WTC11 (cell line): ENCODE measurements around the gene RHOBTB3. TPM values are rescaled to one million over a fixed set of nuclear protein-coding genes. Genes with fewer than 3 reads are reported as not detected.

ENCODE experiments used
- ATAC-seq: fragments of 200-7000 bp; cut with Tn5 transposase; 2 replicates; pipeline ENCODE4 v1.10.0; 2021; ENCODE audit warnings: mild to moderate bottlenecking, moderate library complexity
- CTCF ChIA-PET: fragments of 300-600 bp; sonication (Branson Sonifier 250); formaldehyde crosslinking; loops from one replicate; lab custom pipeline; 2021; ENCODE audit warnings: antibody characterized with exemption; lab: Charles Lee
- POLR2A ChIA-PET: fragments of 350-600 bp; sonication (Branson Sonifier 250); formaldehyde crosslinking; loops from one replicate; lab custom pipeline; 2021; ENCODE audit warnings: antibody characterized with exemption; lab: Charles Lee
- DNase-seq: peaks from one replicate; pipeline ENCODE4 v3.0.0; 2021; ENCODE audit warnings: low spot score
- H3K27ac Mint-ChIP-seq: 2 replicates; pipeline ENCODE4 v1.8.0; 2021; ENCODE audit warnings: mixed read lengths
- H3K27me3 Mint-ChIP-seq: 2 replicates; pipeline ENCODE4 v1.8.0; 2021; ENCODE audit warnings: low read depth, mild to moderate bottlenecking, moderate library complexity, mixed read lengths
- H3K36me3 Mint-ChIP-seq: 2 replicates; pipeline ENCODE4 v1.8.0; 2021; ENCODE audit warnings: mixed read lengths
- H3K4me1 Mint-ChIP-seq: 2 replicates; pipeline ENCODE4 v1.8.0; 2022; ENCODE audit warnings: mixed read lengths
- H3K4me3 Mint-ChIP-seq: 2 replicates; pipeline ENCODE4 v1.8.0; 2021; ENCODE audit warnings: mild to moderate bottlenecking, moderate library complexity, mixed read lengths
- H3K9me3 Mint-ChIP-seq: 2 replicates; pipeline ENCODE4 v1.8.0; 2021; ENCODE audit warnings: mixed read lengths
- CBFB ChIP-seq: sonication (generic); formaldehyde crosslinking; IDR thresholded peaks from 2 replicates; pipeline ENCODE4 v1.8.1; 2022; ENCODE audit warnings: mild to moderate bottlenecking, low read depth, missing genetic modification reagents
- CREB1 ChIP-seq: sonication (generic); formaldehyde crosslinking; IDR thresholded peaks from 2 replicates; pipeline ENCODE4 v1.8.0; 2023; ENCODE audit warnings: mild to moderate bottlenecking, missing genetic modification reagents
- CREM ChIP-seq: sonication (generic); formaldehyde crosslinking; IDR thresholded peaks from 2 replicates; pipeline ENCODE4 v1.8.1; 2022; ENCODE audit warnings: mild to moderate bottlenecking, missing genetic modification reagents, moderate library complexity
- FOXK1 ChIP-seq: sonication (generic); formaldehyde crosslinking; IDR thresholded peaks from 2 replicates; pipeline ENCODE4 v1.8.0; 2022; ENCODE audit warnings: mild to moderate bottlenecking, moderate library complexity, missing genetic modification reagents
- GABPB1 ChIP-seq: sonication (generic); formaldehyde crosslinking; IDR thresholded peaks from 2 replicates; pipeline ENCODE4 v1.8.1; 2023; ENCODE audit warnings: mild to moderate bottlenecking, missing genetic modification reagents
- GTF2I ChIP-seq: fragments of 250-450 bp; sonication (Bioruptor Pico); conservative IDR thresholded peaks from 2 replicates; pipeline ENCODE4 v1.4.0; 2021; ENCODE audit warnings: mild to moderate bottlenecking
- KAT7 ChIP-seq: sonication (generic); formaldehyde crosslinking; IDR thresholded peaks from 2 replicates; pipeline ENCODE4 v1.8.1; 2023; ENCODE audit warnings: missing genetic modification reagents, mild to moderate bottlenecking, borderline replicate concordance
- NFATC4 ChIP-seq: fragments of 250-450 bp; sonication (Bioruptor Pico); IDR thresholded peaks from 2 replicates; pipeline ENCODE4 v1.9.0; 2021; ENCODE audit warnings: mild to moderate bottlenecking
- NFYB ChIP-seq: sonication (generic); formaldehyde crosslinking; conservative IDR thresholded peaks from 2 replicates; pipeline ENCODE4 v1.8.0; 2022; ENCODE audit warnings: low read depth, missing genetic modification reagents
- SP1 ChIP-seq: sonication (generic); formaldehyde crosslinking; conservative IDR thresholded peaks from 2 replicates; pipeline ENCODE4 v1.8.1; 2022; ENCODE audit warnings: missing genetic modification reagents
- TCF7 ChIP-seq: sonication (generic); formaldehyde crosslinking; IDR thresholded peaks from 2 replicates; pipeline ENCODE4 v1.8.0; 2022; ENCODE audit warnings: mild to moderate bottlenecking, low read depth, missing genetic modification reagents, moderate library complexity
- ZBTB21 ChIP-seq: sonication (generic); formaldehyde crosslinking; IDR thresholded peaks from 2 replicates; pipeline ENCODE4 v1.8.1; 2023; ENCODE audit warnings: mild to moderate bottlenecking, missing genetic modification reagents, borderline replicate concordance
- ZNF263 ChIP-seq: sonication (generic); formaldehyde crosslinking; IDR thresholded peaks from 2 replicates; pipeline ENCODE4 v1.8.1; 2022; ENCODE audit warnings: low read depth, mild to moderate bottlenecking, moderate library complexity, missing genetic modification reagents
- total RNA-seq: library from RNA; stranded (reverse); gene quantifications from 3 replicates; pipeline ENCODE4 v1.2.3, GENCODE V29; 2021
- TF ChIP-seq, protein P1 (sequence below): sonication (generic); formaldehyde crosslinking; IDR thresholded peaks from 2 replicates; pipeline ENCODE4 v1.8.0; 2023; ENCODE audit warnings: missing genetic modification reagents
- TF ChIP-seq, protein P2 (sequence below): sonication (generic); formaldehyde crosslinking; IDR thresholded peaks from 2 replicates; pipeline ENCODE4 v1.8.1; 2022; ENCODE audit warnings: low read depth, missing genetic modification reagents, borderline replicate concordance
- TF ChIP-seq, protein P3 (sequence below): sonication (generic); formaldehyde crosslinking; IDR thresholded peaks from 2 replicates; pipeline ENCODE4 v1.8.1; 2023; ENCODE audit warnings: mild to moderate bottlenecking, moderate library complexity, missing genetic modification reagents
- TF ChIP-seq, protein P4 (sequence below): sonication (generic); formaldehyde crosslinking; IDR thresholded peaks from 2 replicates; pipeline ENCODE4 v1.8.1; 2022; ENCODE audit warnings: missing genetic modification reagents, borderline replicate concordance
- TF ChIP-seq, protein P5 (sequence below): sonication (generic); formaldehyde crosslinking; IDR thresholded peaks from 2 replicates; pipeline ENCODE4 v1.8.1; 2023; ENCODE audit warnings: mild to moderate bottlenecking, missing genetic modification reagents
- TF ChIP-seq, protein P6 (sequence below): sonication (generic); formaldehyde crosslinking; IDR thresholded peaks from 2 replicates; pipeline ENCODE4 v1.8.0; 2022; ENCODE audit warnings: mild to moderate bottlenecking, missing genetic modification reagents
- TF ChIP-seq, protein P7 (sequence below): fragments of 250-450 bp; sonication (Bioruptor Pico); conservative IDR thresholded peaks from 2 replicates; pipeline ENCODE4 v1.9.0; 2021; ENCODE audit warnings: mild to moderate bottlenecking

Gene RHOBTB3
- total RNA-seq, 1 experiment from 2014 or later = 13.8 TPM

DNA sequence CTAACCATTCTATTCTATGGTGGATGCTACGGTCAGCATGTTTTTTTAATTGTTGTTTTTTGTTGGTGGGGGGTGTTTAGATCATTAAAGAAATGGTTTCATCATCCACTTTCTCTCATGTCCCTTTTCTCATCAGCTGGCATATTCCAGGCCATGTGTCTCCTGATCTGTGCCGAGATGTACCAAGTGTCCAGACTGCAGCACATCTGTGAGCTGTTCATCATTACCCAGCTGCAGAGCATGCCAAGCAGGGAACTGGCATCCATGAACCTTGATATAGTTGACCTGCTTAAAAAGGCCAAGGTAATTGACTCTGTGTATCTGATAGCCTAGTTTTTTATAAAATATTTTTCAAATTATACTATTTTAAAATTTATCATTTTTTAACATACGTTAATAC is 52.5 kb downstream of the RHOBTB3 start:
- no peaks in the 10 kb centered on the region; the same call in 1 of the 2 replicates for H3K27me3 Mint-ChIP-seq
- ATAC-seq (no peak), DNase-seq (no peak)
- no peak overlapping the region for H3K4me3 Mint-ChIP-seq
- TF ChIP-seq, protein P1, sequence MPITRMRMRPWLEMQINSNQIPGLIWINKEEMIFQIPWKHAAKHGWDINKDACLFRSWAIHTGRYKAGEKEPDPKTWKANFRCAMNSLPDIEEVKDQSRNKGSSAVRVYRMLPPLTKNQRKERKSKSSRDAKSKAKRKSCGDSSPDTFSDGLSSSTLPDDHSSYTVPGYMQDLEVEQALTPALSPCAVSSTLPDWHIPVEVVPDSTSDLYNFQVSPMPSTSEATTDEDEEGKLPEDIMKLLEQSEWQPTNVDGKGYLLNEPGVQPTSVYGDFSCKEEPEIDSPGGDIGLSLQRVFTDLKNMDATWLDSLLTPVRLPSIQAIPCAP (CRISPR knock-in tag) = no peak
- TF ChIP-seq, protein P2, sequence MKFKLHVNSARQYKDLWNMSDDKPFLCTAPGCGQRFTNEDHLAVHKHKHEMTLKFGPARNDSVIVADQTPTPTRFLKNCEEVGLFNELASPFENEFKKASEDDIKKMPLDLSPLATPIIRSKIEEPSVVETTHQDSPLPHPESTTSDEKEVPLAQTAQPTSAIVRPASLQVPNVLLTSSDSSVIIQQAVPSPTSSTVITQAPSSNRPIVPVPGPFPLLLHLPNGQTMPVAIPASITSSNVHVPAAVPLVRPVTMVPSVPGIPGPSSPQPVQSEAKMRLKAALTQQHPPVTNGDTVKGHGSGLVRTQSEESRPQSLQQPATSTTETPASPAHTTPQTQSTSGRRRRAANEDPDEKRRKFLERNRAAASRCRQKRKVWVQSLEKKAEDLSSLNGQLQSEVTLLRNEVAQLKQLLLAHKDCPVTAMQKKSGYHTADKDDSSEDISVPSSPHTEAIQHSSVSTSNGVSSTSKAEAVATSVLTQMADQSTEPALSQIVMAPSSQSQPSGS (CRISPR knock-in tag) = no peak
- TF ChIP-seq, protein P3, sequence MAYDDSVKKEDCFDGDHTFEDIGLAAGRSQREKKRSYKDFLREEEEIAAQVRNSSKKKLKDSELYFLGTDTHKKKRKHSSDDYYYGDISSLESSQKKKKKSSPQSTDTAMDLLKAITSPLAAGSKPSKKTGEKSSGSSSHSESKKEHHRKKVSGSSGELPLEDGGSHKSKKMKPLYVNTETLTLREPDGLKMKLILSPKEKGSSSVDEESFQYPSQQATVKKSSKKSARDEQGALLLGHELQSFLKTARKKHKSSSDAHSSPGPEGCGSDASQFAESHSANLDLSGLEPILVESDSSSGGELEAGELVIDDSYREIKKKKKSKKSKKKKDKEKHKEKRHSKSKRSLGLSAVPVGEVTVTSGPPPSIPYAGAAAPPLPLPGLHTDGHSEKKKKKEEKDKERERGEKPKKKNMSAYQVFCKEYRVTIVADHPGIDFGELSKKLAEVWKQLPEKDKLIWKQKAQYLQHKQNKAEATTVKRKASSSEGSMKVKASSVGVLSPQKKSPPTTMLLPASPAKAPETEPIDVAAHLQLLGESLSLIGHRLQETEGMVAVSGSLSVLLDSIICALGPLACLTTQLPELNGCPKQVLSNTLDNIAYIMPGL (CRISPR knock-in tag) = no peak
- TF ChIP-seq, protein P4, sequence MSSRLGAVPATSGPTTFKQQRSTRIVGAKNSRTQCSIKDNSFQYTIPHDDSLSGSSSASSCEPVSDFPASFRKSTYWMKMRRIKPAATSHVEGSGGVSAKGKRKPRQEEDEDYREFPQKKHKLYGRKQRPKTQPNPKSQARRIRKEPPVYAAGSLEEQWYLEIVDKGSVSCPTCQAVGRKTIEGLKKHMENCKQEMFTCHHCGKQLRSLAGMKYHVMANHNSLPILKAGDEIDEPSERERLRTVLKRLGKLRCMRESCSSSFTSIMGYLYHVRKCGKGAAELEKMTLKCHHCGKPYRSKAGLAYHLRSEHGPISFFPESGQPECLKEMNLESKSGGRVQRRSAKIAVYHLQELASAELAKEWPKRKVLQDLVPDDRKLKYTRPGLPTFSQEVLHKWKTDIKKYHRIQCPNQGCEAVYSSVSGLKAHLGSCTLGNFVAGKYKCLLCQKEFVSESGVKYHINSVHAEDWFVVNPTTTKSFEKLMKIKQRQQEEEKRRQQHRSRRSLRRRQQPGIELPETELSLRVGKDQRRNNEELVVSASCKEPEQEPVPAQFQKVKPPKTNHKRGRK (CRISPR knock-in tag) = no peak
- no peak for TF ChIP-seq FOXK1 (CRISPR knock-in tag)
- TF ChIP-seq CREB1 = no peak
- TF ChIP-seq, protein P5, sequence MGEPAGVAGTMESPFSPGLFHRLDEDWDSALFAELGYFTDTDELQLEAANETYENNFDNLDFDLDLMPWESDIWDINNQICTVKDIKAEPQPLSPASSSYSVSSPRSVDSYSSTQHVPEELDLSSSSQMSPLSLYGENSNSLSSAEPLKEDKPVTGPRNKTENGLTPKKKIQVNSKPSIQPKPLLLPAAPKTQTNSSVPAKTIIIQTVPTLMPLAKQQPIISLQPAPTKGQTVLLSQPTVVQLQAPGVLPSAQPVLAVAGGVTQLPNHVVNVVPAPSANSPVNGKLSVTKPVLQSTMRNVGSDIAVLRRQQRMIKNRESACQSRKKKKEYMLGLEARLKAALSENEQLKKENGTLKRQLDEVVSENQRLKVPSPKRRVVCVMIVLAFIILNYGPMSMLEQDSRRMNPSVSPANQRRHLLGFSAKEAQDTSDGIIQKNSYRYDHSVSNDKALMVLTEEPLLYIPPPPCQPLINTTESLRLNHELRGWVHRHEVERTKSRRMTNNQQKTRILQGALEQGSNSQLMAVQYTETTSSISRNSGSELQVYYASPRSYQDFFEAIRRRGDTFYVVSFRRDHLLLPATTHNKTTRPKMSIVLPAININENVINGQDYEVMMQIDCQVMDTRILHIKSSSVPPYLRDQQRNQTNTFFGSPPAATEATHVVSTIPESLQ (CRISPR knock-in tag) = no peak
- no peak for TF ChIP-seq KAT7 (CRISPR knock-in tag)
- TF ChIP-seq CREM (CRISPR knock-in tag) = no peak
- TF ChIP-seq, protein P6, sequence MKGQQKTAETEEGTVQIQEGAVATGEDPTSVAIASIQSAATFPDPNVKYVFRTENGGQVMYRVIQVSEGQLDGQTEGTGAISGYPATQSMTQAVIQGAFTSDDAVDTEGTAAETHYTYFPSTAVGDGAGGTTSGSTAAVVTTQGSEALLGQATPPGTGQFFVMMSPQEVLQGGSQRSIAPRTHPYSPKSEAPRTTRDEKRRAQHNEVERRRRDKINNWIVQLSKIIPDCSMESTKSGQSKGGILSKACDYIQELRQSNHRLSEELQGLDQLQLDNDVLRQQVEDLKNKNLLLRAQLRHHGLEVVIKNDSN (CRISPR knock-in tag) = no peak
- no peak for TF ChIP-seq SP1 (CRISPR knock-in tag)
- TF ChIP-seq NFYB (CRISPR knock-in tag) = no peak
- TF ChIP-seq ZNF263 (CRISPR knock-in tag) = no peak
- TF ChIP-seq ZBTB21 = no peak
- no peak for TF ChIP-seq CBFB (CRISPR knock-in tag)
- H3K4me1 Mint-ChIP-seq = peaks cover 7% of the 10 kb centered on the region; the same call in 1 of the 2 replicates
- CTCF ChIA-PET = interaction anchor here (0.9 kb wide), 1 partner anchor 119 kb away, joined by 3 read pairs; no protein-coding TSS in a partner anchor
- no peaks in the 10 kb centered on the region for H3K9me3 Mint-ChIP-seq
- H3K27ac Mint-ChIP-seq = no peak overlapping the region
- no peaks in the 10 kb centered on the region for H3K36me3 Mint-ChIP-seq
- POLR2A ChIA-PET = no interaction called here

DNA sequence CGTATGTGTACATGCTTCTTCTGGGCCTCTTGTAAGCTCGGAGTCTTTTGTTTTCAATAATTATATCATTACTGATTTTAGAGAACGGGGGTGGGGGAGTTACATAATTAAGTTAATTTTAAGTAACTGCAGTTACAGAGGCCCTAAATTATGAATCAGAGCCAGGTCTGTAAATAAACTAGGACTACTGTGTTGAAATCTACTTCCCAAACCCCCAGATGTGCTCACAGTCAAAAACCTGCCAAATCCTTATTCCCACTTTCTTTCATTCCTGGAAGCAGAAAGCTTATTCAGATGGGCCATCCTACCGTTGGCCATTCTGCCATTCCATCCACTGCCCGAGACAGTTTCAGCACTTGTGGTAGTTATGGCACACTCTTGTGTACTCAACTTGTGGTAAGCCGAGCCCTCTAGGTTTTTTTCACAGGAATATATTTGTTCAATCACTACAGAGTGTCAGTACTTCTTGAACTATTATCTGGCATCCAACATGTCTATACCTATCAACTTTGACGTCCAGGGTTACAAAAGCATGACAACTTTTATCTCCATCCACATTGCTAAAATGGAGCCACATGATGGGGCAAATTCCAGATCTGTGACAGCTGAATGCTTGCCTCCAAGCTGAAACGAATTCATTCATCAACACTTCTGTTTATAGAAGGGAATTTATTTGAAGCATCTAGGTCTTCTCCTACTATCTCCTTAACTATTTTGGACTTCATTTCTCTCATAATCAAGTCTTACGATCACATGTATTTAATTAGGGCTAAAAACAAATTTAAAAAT is 53.6 kb downstream of the RHOBTB3 start:
- no peak overlapping the region for H3K4me3 Mint-ChIP-seq
- TF ChIP-seq, protein P7, sequence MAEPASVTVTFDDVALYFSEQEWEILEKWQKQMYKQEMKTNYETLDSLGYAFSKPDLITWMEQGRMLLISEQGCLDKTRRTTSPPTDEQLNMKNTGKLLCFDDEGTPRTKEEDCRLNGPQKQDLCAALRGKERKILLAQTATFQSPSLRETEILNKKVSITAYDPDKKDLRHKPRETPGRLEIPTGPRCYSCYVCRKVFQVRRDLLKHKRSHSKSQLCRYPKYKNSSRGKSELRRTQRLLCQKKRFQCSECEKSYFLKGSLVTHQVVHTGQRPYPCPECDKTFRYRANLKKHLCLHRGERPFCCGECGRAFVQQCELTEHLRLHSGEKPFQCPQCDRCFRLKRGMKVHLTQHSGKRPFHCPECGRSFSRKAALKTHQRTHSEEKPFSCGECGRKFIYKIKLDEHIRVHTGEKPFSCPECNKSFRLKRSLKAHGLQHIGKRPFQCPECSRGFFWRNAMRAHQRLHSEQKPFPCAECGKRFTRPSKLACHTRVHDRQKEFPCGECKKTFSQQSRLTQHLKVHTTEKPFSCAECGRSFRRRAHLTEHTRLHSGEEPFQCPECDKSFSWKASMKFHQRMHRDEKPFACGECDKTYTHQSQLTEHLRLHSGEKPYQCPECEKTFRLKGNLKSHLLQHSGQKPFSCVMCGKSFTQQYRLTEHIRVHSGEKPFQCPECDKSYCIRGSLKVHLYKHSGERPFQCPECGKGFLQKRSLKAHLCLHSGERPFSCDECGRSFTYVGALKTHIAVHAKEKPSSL (CRISPR knock-in tag) = no peak
- TF ChIP-seq GTF2I (CRISPR knock-in tag) = no peak
- TF ChIP-seq TCF7 (CRISPR knock-in tag) = no peak
- no peak for TF ChIP-seq NFATC4 (CRISPR knock-in tag)
- no peak for TF ChIP-seq GABPB1 (CRISPR knock-in tag)
- TF ChIP-seq, all 79 proteins: peak for 0
- H3K9me3 Mint-ChIP-seq = no peaks in the 10 kb centered on the region
- no peak overlapping the region for H3K27ac Mint-ChIP-seq
- CTCF ChIA-PET = no interaction called here
- no peaks in the 10 kb centered on the region for H3K36me3 Mint-ChIP-seq
- ATAC-seq = no peak
- peaks cover 4% of the 10 kb centered on the region; the same call in 1 of the 2 replicates for H3K4me1 Mint-ChIP-seq
- no peaks in the 10 kb centered on the region; the same call in 1 of the 2 replicates for H3K27me3 Mint-ChIP-seq
- POLR2A ChIA-PET = no interaction called here
- no peak for DNase-seq
